Stimulated activated CD8-positive, alpha-beta memory T cell treated with anti-CD3 and anti-CD28 coated beads, Interleukin-2, amount 100 ng/mL, for 48 hours (primary cell): ENCODE results near the gene GUCY1A1.

Experiments used
- DNase-seq, 2 donors: peaks; one replicate each; pipeline ENCODE4 v3.0.0-alpha.2; 2020; ENCODE audit warnings: low read depth in 2 of 2

The GUCY1A1 gene

DNA sequence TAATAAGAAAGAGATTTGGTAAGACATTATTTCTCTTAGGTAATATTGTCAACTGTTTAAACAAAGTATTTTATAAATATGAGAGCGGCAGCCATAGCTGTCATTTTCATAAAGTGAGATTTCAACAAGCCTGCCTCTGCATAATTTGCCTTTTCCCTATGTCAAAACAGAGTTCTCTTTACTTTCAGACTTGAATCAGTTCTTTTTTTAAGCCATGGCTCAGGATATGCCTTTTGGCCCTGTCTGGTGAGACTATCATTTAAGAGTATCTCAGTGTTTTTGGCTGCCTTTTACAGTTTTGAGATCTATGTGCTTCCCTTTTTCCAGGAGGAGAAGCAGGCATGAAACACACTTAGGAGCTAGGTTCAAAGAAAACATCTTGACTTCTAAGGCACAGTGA is 7.5 kb upstream of the GUCY1A1 start:
- DNase-seq: no peak

DNA sequence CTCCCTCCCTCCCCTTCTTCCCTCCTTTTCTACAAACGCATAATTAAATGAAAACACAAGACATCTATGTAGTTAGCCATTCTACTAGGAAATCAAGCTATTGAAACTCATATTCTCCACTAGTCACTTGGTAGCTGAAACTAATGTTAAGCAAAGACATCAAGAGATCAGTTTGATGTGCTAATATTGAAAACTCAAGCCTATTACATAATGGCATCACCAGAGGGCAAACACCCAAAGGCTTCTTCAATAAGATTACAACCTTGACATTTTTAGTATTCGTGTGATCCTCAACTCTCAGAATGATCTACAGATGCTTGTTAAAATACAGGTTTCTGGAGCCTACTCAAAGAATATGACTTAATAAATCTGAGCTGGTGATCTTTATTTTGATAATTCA is 6.2 kb upstream of the GUCY1A1 start:
- no peak for DNase-seq

DNA sequence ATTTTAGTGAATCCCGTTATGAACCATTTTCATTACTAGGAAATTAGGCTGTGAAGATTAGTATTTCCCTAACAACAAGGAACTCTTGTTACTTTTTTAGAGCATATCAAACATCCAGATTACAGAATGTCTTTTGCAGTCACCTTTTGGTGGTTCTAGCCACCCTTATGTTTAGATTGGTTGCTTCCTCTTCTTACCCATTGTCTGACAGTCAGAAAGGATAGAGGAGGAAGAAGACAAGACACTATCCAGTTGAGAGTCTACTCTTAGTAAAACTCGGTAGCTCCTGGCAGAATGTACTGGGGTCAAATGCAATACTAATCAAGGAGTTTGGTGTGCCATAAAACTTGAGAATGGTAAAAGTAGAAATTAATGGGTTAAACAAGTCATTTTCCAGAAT is 1.6 kb upstream of the GUCY1A1 start:
- no peak for DNase-seq

DNA sequence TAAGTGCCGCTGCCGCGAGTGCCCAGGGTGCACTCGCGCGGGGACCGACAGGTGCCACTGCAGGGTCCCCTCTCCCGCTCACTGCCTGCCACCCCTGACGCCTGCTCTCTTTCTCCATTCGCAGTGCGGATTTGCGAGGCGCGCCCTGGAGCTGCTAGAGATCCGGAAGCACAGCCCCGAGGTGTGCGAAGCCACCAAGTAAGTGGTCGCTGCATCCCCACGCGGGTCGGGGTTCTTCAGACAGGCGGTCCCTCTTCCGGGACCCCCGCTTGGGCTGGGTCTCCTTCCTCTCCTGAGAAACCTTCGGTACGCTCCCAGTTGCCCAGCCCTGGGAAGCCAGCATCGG is 547 bp downstream of the GUCY1A1 start:
- peak in 1 of 2 donors; percentile 1 for DNase-seq

DNA sequence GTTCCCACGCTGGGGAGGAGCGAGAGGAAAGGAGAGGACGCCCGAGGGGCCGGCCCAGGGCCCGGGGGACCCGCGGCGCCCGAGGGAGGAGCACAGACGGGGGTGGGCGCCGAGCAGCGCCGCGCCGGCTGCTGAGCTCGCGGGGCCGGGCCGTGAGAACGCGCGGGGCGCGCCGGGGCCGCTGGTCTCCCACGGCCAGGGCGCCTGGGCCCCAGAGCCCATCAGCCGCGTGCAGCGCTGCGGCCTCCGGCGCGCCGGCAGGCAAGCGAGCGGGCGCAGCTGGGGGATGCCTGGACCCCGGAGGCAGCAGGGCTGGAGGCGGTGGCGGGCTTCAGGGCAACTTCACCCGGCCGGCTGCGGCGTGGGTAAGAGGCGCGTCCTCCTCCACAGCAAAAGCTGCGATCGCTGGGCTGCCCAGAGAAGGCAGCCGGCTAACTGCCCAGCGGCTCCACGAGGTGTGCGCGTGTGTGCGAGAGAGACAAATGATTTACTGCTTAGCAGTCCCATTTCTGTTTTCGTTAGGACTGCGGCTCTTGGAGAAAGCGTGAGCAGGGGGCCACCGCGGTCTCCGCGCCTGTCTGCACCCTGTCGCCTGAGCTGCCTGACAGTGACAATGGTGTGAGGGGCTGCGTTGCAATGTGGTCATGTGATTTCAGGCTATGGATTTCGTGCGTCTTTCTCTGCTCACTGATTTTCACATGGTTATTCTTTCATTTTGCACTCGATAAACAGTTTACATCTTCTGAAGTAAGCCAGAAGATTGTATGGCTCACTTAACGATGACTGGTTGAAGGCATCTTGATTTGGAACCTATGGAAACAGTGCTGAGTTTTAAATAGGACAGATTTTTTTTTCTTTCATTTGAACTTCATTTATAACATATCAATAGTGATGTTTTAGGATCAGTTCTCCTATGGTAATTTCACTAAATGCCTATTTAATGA is 1.2 kb downstream of the GUCY1A1 start:
- peak; percentile 0 to 2 for DNase-seq

DNA sequence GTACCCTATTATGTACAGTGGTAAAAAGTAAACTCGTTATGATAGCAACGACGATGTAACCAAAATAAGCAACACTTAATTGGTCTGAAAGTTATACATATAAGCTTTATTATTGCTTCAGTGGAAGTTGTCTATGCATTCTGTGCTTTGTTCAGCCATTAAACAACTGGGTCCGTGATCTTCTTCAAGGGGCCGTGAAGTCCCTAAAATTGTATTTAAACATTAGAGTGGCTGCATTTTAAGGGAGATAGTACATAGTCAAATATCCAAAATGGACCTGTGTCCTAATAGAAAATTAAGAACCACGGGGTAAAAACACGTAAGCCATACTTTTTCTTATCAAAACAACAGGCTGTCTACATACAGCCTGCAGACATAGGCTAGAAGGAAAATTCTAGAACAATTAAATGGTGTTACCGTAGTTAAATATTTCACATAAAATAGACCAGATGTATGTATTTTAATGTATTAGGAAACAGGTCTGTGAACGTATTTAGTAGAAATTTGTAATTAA is 2.1 kb downstream of the GUCY1A1 start:
- no peak for DNase-seq

DNA sequence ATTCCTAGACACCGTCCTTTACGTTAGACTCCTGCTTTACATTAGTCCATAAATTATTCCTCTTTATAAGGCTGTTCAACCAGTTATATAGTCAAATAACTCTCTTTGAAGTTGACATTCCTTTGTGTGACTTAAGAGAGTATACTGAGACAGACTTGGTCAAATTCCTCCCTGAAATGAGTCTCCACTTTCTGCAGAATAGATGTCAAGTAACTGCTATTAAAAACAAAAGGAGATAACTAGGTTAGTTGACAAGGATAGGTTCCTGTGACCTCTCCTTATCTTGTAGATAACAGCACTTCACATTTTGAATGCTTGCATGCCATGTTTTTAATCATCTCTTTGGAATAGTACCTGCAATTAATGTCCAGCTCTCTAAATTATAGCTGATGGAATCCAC is 5.7 kb downstream of the GUCY1A1 start:
- DNase-seq: no peak

DNA sequence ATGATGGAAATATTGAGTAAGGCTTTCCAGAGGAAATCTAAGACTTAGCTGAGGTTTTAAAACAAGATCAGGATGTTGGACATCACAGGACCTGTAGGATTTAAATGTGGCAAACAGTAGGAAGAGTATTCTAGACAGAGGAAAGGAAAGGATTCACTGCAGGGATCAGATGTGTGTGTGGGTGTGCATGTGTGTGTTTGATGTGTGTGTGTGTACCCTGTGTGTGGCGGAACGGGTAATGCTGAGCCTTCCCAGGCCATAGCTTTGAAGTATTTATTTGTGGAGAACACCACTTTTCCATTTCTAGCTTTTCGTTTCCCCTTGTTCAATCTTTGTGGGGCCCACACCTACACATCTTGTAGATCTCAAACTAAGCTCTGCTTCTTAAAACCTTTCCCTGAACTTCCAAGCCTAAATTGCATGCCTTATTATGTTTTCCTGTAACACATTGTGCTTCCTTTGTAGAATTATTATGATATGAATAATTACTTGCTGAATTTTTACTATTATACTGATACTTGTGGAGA is 6.9 kb downstream of the GUCY1A1 start:
- no peak for DNase-seq

DNA sequence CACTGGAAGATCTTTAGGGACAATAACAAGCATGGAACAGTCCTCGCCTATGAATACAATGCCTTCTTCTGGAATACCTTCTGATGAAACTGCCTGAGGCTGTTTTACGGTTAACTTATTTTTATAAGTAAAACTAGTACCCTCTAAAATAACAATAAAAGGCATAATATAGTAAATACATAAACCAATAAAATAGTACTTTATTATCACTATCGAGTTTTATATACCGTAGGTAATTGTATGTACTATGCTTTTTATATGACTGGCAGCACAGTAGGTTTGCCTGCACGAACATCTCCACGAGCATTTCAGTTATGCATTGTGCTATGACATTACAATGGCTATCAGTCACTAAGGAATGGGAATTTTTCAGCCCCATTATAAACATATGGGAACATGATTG is 8.0 kb downstream of the GUCY1A1 start:
- DNase-seq: no peak

DNA sequence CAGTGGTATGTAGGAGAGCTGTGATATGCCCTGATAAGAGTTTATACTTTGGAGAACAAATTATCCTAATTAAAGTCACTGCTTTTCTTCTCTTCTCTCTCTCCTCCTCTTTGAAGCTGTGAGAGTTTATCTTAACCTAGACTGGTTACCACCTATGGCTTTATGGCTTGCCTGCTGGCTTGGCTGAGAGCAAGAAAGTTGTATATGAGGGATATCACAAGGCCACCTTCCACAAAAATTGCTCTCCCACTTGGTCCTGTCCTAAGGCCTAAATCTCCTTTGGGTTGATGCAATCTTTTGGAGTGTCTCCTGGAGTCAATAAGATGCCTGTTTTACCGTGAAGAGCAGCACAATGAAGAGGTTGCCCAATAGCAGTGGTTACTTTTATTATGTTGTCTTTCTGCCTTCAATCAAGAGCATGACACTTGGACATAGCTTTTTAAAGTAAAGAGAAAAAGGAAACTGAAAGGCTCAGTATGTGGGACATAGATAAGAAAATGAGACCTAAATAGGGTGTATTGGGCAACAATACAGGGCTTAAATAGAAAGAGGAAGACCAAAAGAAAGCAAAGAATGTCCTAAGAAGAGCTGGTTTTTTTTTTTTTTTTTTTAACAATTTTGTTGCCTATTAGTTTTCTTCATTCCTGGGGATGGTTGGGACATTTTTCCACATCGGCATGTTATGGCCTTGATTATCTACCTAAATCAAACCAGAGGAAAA is 9.2 kb downstream of the GUCY1A1 start:
- DNase-seq: no peak

DNA sequence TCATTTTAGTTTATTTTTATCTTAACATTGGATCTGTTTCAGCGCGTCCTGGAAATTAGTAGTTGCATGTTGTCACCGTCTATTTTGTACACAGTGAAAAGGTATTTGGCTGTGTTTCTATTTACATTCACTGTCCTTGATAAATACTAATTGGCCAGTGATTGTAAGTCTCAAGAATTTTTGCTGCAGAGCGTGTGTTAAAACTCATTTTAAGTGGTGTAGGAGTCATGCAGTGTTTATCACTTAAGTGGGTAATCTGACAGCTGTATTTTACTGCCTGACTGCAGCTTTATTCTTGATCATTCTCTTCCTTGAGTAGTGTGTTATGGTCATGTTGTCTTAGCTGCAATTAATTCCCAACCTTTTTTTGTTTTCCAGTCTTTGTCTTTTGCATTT is 9.8 kb downstream of the GUCY1A1 start:
- no peak for DNase-seq

DNA sequence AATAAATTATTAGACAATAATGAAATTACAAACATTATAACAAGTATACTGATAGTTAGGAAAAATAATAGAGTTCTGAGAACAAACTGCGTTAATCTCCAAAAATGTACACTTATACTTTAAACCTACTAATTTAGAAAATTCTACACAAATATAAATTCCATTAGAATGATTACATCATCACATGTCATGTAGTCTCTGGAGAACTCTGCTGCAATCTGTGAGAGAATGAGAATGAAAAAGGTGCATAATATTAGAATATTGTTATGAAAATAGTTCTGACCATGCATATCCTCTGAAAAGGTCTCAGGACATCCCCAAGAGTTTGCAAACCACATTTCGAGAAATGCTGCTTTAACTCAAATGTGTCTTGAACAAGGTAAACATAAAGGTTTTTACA is 11.4 kb downstream of the GUCY1A1 start:
- no peak for DNase-seq

DNA sequence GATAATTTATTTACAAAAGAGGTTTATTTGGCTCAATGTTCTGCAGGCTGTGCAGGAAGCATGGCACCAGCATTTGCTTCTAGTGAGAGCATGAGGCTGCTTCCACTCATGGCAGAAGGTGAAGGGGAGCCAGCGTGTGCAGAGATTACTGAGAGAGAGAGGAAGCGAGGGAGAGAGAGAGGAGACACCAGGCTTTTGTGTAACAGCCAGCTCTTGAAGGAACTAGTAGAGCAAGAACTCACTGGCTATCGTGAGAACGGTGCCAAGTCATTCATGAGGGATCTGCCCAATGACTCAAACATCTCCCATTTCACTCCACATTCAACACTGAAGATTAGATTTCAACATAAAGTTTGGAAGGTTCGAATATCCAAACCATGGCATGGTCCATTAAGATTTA is 12.7 kb downstream of the GUCY1A1 start:
- no peak for DNase-seq

DNA sequence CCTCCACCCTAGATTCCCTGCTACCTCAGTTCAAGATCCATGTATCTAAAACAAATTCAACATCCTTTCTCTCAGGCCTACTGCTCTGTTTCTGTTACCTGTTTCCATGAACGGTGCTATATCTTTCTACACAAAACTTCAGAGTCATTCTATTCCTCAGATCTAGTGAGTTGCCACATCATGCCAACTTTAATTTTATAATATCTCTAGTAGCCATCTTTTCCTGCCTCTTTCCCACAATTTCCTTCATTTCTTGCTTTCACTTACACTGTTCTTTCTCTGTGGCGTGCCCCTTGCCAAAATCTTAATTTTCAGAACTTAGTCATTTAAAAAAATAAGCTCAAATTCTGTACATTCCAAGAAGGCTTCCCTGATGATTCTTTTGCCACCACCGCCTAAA is 15.2 kb downstream of the GUCY1A1 start:
- DNase-seq: no peak

DNA sequence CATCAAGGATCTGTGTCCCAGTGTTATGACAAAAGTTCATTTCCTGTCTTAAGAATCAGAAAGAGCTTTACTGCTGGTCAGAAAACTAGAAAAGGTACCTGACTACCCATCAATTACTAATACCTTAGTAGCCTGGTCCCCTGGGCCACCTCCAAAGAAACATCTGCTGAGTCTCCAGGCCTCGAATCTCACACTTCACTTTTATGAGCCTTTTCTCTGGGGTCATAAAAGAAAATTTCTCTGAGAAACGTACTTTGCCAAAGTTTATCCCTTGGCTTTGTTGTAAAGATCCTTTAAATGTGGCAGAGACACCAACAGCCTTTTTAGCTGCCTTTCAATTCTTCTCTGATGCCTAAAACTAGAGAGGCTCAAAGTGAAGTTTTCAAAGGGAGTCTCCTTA is 17.8 kb downstream of the GUCY1A1 start:
- DNase-seq: no peak

DNA sequence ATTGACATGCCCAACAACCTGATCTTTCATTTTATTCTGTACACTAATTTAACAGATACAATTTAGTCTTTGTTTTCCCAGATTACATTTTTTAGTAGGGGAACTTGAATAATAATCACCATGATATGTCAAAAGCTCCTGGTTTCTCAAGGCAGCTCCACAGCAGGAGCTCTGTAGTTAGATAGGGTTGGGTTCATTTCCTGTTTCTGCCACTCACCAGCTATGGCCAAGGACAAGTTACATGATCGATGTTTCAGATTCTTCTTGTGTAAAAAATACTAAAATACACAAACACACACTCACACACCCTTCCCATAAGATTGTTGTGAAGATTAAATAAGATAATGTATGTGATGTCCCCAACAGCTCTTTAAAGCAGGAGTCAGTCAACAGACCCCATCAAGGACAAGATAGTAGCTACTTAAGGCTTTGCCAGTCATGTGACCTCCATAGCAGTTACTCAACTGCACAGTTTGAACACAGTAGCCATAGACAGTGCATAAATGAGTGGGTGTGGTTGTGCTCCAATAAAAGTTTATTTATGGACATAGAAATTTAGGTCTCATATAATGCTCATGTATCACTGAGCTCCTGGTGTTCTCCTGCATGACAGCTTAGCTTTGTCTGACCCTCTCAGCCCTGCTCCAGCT is 18.4 kb downstream of the GUCY1A1 start:
- DNase-seq: no peak

DNA sequence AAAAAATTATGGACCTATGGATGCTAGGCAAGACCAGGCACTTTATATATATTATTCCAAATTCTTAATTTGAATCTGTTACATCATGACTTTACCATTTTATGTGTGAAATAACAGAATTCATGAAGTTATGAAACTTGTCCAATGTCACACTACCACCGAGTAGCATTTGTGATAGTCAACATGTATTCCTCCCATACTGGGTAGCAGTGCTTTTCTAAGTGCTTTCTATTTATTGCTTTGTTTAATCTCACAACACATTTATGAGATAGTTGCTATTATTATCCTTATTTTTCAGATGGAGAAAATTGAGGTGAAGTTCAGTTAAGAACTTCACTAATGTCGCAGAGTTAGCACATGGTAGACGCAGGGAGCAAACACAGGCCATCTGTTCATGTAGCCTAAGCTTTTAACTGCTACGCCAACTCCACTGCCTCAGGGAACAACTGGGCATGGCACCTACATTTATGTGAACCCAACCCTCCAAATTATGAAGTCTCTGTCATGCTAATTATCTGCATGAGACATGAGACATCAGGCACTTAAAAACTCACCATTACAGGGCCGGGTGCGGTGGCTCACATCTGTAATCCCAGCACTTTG is 20.8 kb downstream of the GUCY1A1 start:
- no peak for DNase-seq

DNA sequence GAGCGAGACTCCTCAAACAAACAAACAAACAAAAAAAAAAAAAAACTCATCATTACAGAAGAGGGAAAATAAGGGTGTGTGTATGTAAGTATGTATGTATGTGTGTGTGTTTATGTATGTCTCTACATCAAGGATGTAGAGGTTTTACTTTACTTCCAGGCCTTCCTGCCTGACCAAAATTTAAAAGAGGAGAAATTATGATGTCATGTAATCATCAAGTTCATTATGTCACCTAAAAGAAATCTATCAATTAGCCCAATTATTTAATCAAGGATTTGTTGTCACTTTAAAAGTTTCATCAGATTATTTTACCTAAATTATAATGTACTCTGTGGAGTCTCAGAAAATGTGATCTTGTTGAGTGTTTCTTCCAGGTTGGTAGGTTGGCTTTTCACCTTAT is 21.6 kb downstream of the GUCY1A1 start:
- DNase-seq: no peak

DNA sequence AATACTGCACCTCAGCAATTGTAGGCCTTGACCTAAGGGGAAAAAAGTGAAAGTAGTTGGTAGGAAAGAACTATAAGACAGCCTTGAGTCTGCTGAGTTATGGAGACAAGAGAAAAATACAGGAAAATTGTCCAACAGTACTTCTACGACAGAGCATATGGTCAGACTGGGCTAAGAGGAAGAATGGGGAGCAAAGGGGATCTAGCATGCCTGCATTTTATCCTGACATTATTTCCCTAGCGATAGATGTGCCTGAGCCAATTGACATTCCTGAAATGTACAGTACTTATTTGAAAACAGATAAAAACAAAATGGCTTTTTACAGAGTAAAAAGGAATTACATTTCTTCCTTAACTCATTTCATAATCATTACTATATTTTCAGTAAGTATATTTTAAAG is 22.2 kb downstream of the GUCY1A1 start:
- DNase-seq: no peak

DNA sequence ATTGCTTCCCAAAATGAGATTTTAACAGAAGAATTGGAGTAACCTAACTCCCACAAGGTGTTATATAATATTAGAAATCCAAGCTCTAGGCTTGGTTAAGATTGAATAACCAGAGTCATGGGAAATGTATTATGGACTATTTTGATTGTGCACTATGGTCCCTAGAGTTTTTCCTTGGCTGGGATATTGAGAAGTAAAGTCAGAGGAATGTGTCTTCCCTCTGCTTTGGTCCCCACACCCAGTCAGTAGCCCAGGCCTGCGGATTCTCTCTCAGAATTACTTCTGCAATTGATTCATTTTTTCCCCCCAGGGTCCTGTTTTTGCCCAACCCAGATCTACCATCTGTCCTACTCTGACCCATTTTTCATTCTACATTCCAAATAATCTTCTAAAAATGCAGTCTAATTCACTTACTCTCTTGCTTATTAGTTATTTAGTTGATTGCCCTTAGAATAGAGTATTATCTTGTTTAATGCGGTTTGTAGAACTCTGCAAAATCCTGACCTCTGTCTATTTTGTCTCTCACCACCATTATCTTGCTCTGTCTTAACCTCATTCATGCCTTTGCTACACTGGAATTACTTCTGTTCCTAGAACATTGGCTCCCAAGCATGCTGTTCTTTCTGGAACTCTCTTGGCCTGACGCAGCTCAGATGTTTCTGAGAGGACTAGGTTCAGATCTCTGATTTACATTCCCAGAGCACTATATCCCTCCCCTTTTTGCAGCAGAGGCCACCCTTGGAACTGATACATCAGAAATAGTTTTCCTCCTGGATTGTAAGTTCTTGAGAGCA is 23.6 kb downstream of the GUCY1A1 start:
- DNase-seq: no peak

DNA sequence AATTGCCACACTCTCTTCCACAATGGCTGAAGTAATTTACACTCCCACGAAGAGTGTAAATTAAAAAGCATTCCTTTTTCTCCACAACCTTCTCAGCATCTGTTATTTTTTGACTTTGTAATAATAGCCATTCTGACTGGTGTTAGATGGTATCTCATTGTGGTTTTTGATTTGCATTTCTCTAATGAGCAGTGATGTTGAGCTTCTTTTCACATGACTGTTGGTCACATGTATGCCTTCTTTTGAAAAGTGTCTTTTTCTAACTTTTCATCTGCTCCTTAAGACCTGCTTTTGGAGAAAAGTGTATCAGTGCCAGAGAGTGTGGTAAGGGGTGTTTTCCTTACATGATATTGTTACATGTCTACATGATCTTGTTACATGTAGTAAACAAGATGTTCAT is 25.7 kb downstream of the GUCY1A1 start:
- DNase-seq: no peak
